Measurements from ENCODE around the gene MASP1.

The MASP1 gene

GRCh38 chr3:187196573-187197334 lies 94.8 kb downstream of the MASP1 start:
- Histone ChIP-seq H3K9ac (ENCODE audit: low read depth, low read length, poor library complexity, severe bottlenecking) (no peak overlapping the region), H3K4me2 (ENCODE audit: low read depth, low read length, poor library complexity, severe bottlenecking) (no peak overlapping the region), H3K9me2 (replicated peaks; ENCODE audit: low read depth, low read length) (no peaks in the 10 kb centered on the region), H3K27me3 (ENCODE audit: insufficient read depth, low read length, poor library complexity, severe bottlenecking) (no peaks in the 10 kb centered on the region), H3K4me1 (ENCODE audit: insufficient read depth, low read length, poor library complexity, severe bottlenecking) (no peaks in the 10 kb centered on the region), H3K79me2 (ENCODE audit: insufficient read depth, low read length) (no peaks in the 10 kb centered on the region), H2AFZ (ENCODE audit: low read length) (no peak overlapping the region), H3K9me3 (ENCODE audit: insufficient read depth, low read depth, low read length) (no peaks in the 10 kb centered on the region), H3F3A (ENCODE audit: low read depth) (no peaks in the 10 kb centered on the region), H3K4me3 (ENCODE audit: low read length, poor library complexity, severe bottlenecking) (no peak overlapping the region), H3K36me3 (ENCODE audit: insufficient read depth, low read length) (no peaks in the 10 kb centered on the region), H4K20me1 (ENCODE audit: insufficient read depth, low read length, poor library complexity, severe bottlenecking) (no peaks in the 10 kb centered on the region)
- TF ChIP-seq CTCF (conservative IDR thresholded peaks at IDR 0.05; ENCODE audit: low read length) = no peak

GRCh38 chr3:187193181-187193580 lies 98.4 kb downstream of the MASP1 start:
- H3K9me2 ChIP-seq (replicated peaks; ENCODE audit: low read depth, low read length) = no peaks in the 10 kb centered on the region
- H4K20me1 ChIP-seq (ENCODE audit: insufficient read depth, low read length, poor library complexity, severe bottlenecking) = no peaks in the 10 kb centered on the region
- no peak overlapping the region for H2AFZ ChIP-seq (ENCODE audit: low read length)
- H3K27me3 ChIP-seq (ENCODE audit: insufficient read depth, low read length, poor library complexity, severe bottlenecking) = no peaks in the 10 kb centered on the region
- H3K36me3 ChIP-seq (ENCODE audit: insufficient read depth, low read length) = no peaks in the 10 kb centered on the region
- H3K9me3 ChIP-seq (ENCODE audit: insufficient read depth, low read depth, low read length) = no peaks in the 10 kb centered on the region
- no peaks in the 10 kb centered on the region for H3K79me2 ChIP-seq (ENCODE audit: insufficient read depth, low read length)
- no peak overlapping the region for H3K4me3 ChIP-seq (ENCODE audit: low read length, poor library complexity, severe bottlenecking)
- no peak overlapping the region for H3K9ac ChIP-seq (ENCODE audit: low read depth, low read length, poor library complexity, severe bottlenecking)
- H3K4me1 ChIP-seq (ENCODE audit: insufficient read depth, low read length, poor library complexity, severe bottlenecking) = no peaks in the 10 kb centered on the region
- no peak for TF ChIP-seq CTCF (conservative IDR thresholded peaks at IDR 0.05; ENCODE audit: low read length)
- no peak for TF ChIP-seq EZH2phosphoT487 (IDR thresholded peaks at IDR 0.05; ENCODE audit: borderline replicate concordance)
- no peaks in the 10 kb centered on the region for H3F3A ChIP-seq (ENCODE audit: low read depth)
- no peak overlapping the region for H3K4me2 ChIP-seq (ENCODE audit: low read depth, low read length, poor library complexity, severe bottlenecking)

- no peaks in the 10 kb centered on the region for H3F3A ChIP-seq (ENCODE audit: low read depth)
- TF ChIP-seq EZH2phosphoT487 (IDR thresholded peaks at IDR 0.05; ENCODE audit: borderline replicate concordance) = no peak
- H3K4me2 ChIP-seq (ENCODE audit: low read depth, low read length, poor library complexity, severe bottlenecking) = no peak overlapping the region
- no peak overlapping the region for H2AFZ ChIP-seq (ENCODE audit: low read length)
- no peak overlapping the region for H3K4me3 ChIP-seq (ENCODE audit: low read length, poor library complexity, severe bottlenecking)
- H3K36me3 ChIP-seq (ENCODE audit: insufficient read depth, low read length) = no peaks in the 10 kb centered on the region
- H3K4me1 ChIP-seq (ENCODE audit: insufficient read depth, low read length, poor library complexity, severe bottlenecking) = no peaks in the 10 kb centered on the region
- H3K9ac ChIP-seq (ENCODE audit: low read depth, low read length, poor library complexity, severe bottlenecking) = no peak overlapping the region
- no peaks in the 10 kb centered on the region for H4K20me1 ChIP-seq (ENCODE audit: insufficient read depth, low read length, poor library complexity, severe bottlenecking)
- H3K79me2 ChIP-seq (ENCODE audit: insufficient read depth, low read length) = no peaks in the 10 kb centered on the region
- no peaks in the 10 kb centered on the region for H3K9me3 ChIP-seq (ENCODE audit: insufficient read depth, low read depth, low read length)
- no peaks in the 10 kb centered on the region for H3K9me2 ChIP-seq (replicated peaks; ENCODE audit: low read depth, low read length)
- H3K27me3 ChIP-seq (ENCODE audit: insufficient read depth, low read length, poor library complexity, severe bottlenecking) = no peaks in the 10 kb centered on the region
These were observed 100.3 kb downstream of the MASP1 start for GRCh38 chr3:187191271-187191670.

GRCh38 chr3:187188931-187189330 lies 102.6 kb downstream of the MASP1 start:
- Histone ChIP-seq H3K27me3 (ENCODE audit: insufficient read depth, low read length, poor library complexity, severe bottlenecking) (no peaks in the 10 kb centered on the region), H4K20me1 (ENCODE audit: insufficient read depth, low read length, poor library complexity, severe bottlenecking) (no peaks in the 10 kb centered on the region), H3K9ac (ENCODE audit: low read depth, low read length, poor library complexity, severe bottlenecking) (no peak overlapping the region), H3K4me3 (ENCODE audit: low read length, poor library complexity, severe bottlenecking) (no peak overlapping the region), H2AFZ (ENCODE audit: low read length) (no peak overlapping the region), H3F3A (ENCODE audit: low read depth) (no peaks in the 10 kb centered on the region), H3K9me2 (replicated peaks; ENCODE audit: low read depth, low read length) (no peaks in the 10 kb centered on the region), H3K9me3 (ENCODE audit: insufficient read depth, low read depth, low read length) (no peaks in the 10 kb centered on the region), H3K79me2 (ENCODE audit: insufficient read depth, low read length) (no peaks in the 10 kb centered on the region), H3K36me3 (ENCODE audit: insufficient read depth, low read length) (no peaks in the 10 kb centered on the region), H3K4me2 (ENCODE audit: low read depth, low read length, poor library complexity, severe bottlenecking) (no peak overlapping the region), H3K4me1 (ENCODE audit: insufficient read depth, low read length, poor library complexity, severe bottlenecking) (no peaks in the 10 kb centered on the region)
- TF ChIP-seq CTCF (conservative IDR thresholded peaks at IDR 0.05; ENCODE audit: low read length) = no peak
- TF ChIP-seq EZH2phosphoT487 (IDR thresholded peaks at IDR 0.05; ENCODE audit: borderline replicate concordance) = no peak

Measured in Loucy (cell line).